ENCODE measurements around the gene ACD.
A peak's percentile ranks its signal among the peaks of the same experiment; 100 is the strongest.

Gene ACD

DNA sequence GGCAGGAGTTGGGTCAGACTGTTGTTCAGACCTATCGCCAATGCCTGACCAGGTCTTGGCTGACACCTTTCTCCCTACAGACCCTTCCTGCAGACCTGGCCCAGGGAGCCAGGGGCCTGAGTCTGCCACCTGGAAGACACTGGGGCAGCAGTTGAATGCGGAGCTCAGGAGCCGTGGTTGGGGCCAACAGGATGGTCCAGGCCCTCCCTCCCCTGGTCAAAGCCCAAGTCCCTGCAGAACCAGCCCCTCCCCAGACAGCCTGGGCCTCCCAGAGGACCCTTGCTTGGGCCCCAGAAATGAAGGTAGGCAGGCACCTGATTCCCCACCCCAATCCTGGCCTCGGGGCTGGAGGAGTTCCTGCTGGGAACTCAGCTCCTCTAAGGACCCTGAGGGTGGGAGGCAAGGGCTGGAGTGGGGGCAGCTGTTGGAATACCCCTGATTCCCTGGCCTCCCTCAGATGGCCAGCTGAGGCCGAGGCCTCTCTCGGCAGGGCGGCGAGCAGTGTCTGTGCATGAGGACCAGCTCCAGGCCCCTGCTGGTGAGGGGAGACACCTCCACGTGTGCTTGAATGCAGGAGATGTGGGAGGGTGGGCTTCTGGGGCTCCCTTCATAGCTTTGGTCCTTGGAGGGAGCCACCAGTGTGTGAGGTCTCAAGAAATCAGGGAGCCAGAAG, 3.6 kb downstream of the ACD start:
- TF ChIP-seq, protein P1, sequence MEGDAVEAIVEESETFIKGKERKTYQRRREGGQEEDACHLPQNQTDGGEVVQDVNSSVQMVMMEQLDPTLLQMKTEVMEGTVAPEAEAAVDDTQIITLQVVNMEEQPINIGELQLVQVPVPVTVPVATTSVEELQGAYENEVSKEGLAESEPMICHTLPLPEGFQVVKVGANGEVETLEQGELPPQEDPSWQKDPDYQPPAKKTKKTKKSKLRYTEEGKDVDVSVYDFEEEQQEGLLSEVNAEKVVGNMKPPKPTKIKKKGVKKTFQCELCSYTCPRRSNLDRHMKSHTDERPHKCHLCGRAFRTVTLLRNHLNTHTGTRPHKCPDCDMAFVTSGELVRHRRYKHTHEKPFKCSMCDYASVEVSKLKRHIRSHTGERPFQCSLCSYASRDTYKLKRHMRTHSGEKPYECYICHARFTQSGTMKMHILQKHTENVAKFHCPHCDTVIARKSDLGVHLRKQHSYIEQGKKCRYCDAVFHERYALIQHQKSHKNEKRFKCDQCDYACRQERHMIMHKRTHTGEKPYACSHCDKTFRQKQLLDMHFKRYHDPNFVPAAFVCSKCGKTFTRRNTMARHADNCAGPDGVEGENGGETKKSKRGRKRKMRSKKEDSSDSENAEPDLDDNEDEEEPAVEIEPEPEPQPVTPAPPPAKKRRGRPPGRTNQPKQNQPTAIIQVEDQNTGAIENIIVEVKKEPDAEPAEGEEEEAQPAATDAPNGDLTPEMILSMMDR (IDR thresholded peaks at IDR 0.05; ENCODE audit: low read depth, low read length, missing control alignments) = no peak
- H3K27ac ChIP-seq = no peak overlapping the region
- DNase-seq = no peak
- in situ Hi-C loops (cut with HindIII; ENCODE audit: low pct_ligation_motif_present, low sequenced_read_pairs) = no loop called here
- no peak overlapping the region for H3K4me3 ChIP-seq (ENCODE audit: low read depth, low read length)
- peaks cover 11% of the 10 kb centered on the region for H3K27me3 ChIP-seq (replicated peaks)
- no peaks in the 10 kb centered on the region for H3K36me3 ChIP-seq (replicated peaks)

DNA sequence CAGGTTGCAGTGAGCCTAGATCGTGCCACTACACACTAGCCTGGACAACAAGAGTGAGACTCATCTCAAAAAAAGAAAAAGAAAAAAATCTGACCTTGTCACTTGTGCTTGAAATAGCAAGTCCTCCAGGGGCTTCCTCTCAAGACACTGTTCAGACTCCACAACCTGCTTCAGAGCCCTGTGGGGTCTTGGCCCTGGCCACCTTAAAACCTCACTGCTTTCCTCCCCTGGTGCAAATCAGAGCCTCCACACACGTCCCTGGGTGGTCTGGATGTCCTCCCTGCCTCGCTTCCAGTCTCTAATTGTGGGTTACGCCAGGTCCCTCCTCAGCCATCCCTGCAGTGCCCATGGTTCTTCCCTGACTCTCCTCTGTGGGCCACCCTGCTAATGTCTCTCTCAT, 4.7 kb downstream of the ACD start:
- DNase-seq = no peak
- H3K36me3 ChIP-seq (replicated peaks) = no peaks in the 10 kb centered on the region
- H3K27me3 ChIP-seq (replicated peaks) = peaks cover 16% of the 10 kb centered on the region
- in situ Hi-C loops (cut with HindIII; ENCODE audit: low pct_ligation_motif_present, low sequenced_read_pairs) = no loop called here
- TF ChIP-seq, protein P1 (IDR thresholded peaks at IDR 0.05; ENCODE audit: low read depth, low read length, missing control alignments) = no peak
- H3K27ac ChIP-seq = no peak overlapping the region
- no peak overlapping the region for H3K4me3 ChIP-seq (ENCODE audit: low read depth, low read length)

DNA sequence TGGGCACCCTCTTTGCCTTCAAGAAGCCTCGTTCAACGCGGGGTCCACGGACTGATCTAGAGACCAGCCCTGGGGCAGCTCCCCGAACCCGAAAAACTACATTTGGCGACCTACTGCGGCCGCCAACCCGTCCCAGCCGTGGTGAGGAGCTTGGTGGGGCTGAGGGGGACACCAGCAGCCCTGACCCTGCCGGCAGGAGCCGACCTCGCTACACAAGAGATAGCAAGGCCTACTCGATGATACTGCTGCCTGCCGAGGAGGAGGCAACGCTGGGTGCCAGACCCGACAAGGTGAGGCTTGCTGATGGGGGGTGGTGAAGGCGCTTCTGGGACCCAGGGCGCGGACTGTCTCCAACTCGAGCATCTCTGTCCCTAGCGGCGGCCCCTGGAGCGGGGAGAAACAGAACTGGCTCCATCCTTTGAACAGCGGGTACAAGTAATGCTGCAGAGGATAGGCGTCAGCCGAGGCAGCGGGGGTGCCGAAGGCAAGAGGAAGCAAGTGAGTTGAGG, 5.6 kb downstream of the ACD start:
- H3K4me3 ChIP-seq (ENCODE audit: low read depth, low read length) = no peak overlapping the region
- TF ChIP-seq, protein P1 (IDR thresholded peaks at IDR 0.05; ENCODE audit: low read depth, low read length, missing control alignments) = peak; percentile 22
- in situ Hi-C loops (cut with HindIII; ENCODE audit: low pct_ligation_motif_present, low sequenced_read_pairs) = no loop called here
- H3K36me3 ChIP-seq (replicated peaks) = no peaks in the 10 kb centered on the region
- DNase-seq = no peak
- peaks cover 22% of the 10 kb centered on the region for H3K27me3 ChIP-seq (replicated peaks)
- no peak overlapping the region for H3K27ac ChIP-seq

DNA sequence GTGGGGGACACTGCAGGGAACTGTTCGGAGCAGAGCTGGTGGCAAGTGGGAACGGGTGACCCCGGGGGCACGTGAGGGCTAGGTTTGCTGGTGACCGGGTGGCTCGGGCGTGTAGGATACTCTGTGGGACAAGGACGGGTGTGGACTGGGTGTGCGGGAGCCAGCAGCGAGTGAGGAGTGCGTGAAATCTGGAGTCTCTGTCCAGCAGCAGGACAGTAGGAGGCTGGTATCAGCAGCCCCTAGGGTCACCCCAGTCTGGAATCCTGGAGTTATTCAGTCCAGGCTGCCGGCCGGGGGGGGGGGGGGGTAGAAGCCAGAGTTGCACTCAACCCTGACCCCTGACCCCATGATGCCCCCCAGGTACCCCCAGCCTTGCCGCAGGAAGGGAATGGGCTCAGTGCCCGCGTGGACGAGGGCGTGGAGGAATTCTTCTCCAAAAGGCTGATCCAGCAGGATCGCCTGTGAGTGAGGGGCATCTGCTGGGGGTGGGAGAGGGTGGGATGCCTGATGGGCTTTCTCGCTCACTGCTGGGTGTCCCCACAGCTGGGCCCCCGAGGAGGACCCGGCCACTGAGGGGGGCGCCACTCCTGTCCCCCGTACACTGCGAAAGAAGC, 6.2 kb downstream of the ACD start:
- peak overlapping the region; percentile 48 for H3K4me3 ChIP-seq (ENCODE audit: low read depth, low read length)
- H3K36me3 ChIP-seq (replicated peaks) = no peaks in the 10 kb centered on the region
- H3K27ac ChIP-seq = no peak overlapping the region
- no peak for DNase-seq
- TF ChIP-seq, protein P1 (IDR thresholded peaks at IDR 0.05; ENCODE audit: low read depth, low read length, missing control alignments) = no peak
- in situ Hi-C loops (cut with HindIII; ENCODE audit: low pct_ligation_motif_present, low sequenced_read_pairs) = no loop called here
- peaks cover 28% of the 10 kb centered on the region for H3K27me3 ChIP-seq (replicated peaks)

- TF ChIP-seq, protein P1 (IDR thresholded peaks at IDR 0.05; ENCODE audit: low read depth, low read length, missing control alignments) = peak; percentile 32
- DNase-seq = no peak
- Histone ChIP-seq H3K4me3 (ENCODE audit: low read depth, low read length) (peak overlapping the region; percentile 48), H3K27ac (no peak overlapping the region), H3K27me3 (replicated peaks) (peaks cover 34% of the 10 kb centered on the region), H3K36me3 (replicated peaks) (no peaks in the 10 kb centered on the region)
- in situ Hi-C loops (cut with HindIII; ENCODE audit: low pct_ligation_motif_present, low sequenced_read_pairs) = no loop called here
Observed at GRCh38 chr16:67653128-67653788, 6.8 kb downstream of the ACD start.
